NCI-H146 treated with DMSO at 0.1 percent for 48 hours (cell line): ENCODE data around the gene IER3IP1.
"Not testable (repeated sequence)": the region's sequence is repeated elsewhere in the genome, so short reads cannot be mapped to it uniquely, and the experiment has no call there.

Experiments used
- DNase-seq: peaks from one replicate; lab custom pipeline; 2025; ENCODE audit not compliant: unreplicated experiment; lab: John Stamatoyannopoulos, UW

IER3IP1 gene, protein sequence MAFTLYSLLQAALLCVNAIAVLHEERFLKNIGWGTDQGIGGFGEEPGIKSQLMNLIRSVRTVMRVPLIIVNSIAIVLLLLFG

DNA sequence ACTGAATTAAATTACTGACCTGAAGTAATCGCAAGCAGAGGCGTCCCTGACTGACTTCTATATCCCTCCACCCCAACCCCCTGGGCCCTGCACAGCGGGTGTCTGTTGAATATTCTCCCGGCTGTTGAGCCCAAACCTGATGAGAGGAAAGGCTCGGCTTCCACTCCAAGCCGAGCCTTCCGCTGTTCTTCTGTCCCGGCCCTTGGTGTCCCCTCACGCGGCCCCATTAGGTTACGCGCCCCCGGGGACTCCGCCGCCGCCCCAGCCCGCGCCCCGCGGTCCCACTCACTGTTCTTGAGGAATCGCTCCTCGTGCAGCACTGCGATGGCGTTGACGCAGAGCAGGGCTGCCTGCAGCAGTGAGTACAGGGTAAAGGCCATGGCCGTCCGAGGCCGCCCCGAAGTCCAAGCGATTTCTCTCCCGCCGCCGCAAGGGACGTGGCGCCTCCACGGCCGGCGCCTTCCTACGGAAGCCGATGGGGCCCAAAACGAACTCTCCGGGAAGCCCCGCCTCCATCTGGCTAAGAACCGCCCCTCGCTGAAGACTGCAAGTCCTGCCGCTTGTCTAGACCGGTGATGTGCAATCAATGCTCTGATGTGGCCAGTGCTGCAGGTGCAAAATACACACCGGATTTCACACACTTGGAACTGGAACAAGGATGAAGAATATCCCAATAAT lies at the start of gene IER3IP1:
TSS of gene IER3IP1 (minus strand) at position 467 of the 678 bp plus-strand sequence. CDS start at position 380, 87 bp downstream.
- DNase-seq = peak; percentile 97

DNA sequence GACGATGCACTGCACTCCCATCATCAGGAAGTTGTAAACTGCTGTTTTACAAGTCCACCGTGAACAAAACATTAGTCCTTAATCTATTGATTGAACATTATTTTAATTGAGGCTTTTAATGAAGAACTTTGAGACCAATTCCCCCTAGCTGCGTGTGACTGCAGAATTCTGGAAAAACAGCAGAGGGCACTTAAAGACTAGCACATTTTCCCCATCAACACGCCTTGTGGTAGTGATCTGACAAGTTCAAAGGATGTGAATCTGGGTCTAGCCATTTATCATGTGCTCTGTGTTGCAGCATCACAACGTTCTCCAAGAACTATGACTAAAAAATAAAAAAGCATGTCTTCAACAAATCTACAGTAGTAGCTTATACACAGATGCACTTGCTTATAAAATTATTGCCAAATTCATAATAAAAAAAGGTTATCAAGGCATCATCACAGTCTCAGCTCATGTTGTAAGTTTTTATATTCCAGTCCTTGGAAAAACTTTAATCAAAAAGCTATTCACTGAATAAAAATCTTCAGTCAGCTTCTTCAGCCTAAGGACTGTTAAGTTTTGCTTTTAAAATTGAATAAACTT lies 39.5 kb upstream of the IER3IP1 start:
- peak; percentile 52 for DNase-seq

DNA sequence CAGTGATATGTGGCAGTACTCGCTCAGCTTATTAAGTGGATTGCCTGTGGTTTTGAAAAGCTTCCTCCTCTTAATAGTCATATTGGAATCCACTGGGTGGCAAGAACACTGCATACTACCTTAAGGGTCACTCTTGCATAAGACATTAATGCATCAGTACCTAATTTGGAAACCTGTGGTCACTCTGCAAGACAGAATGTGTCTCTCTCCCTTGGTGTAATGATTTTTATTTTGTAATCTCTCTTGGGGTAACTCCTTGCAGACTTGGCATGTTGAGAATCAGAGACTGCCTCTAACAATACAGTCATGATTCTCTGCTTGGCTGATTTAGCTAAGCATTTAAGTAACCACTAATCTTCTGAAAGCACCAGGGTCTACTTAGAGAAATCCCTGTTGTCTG lies 33.0 kb upstream of the IER3IP1 start:
- no peak for DNase-seq

DNA sequence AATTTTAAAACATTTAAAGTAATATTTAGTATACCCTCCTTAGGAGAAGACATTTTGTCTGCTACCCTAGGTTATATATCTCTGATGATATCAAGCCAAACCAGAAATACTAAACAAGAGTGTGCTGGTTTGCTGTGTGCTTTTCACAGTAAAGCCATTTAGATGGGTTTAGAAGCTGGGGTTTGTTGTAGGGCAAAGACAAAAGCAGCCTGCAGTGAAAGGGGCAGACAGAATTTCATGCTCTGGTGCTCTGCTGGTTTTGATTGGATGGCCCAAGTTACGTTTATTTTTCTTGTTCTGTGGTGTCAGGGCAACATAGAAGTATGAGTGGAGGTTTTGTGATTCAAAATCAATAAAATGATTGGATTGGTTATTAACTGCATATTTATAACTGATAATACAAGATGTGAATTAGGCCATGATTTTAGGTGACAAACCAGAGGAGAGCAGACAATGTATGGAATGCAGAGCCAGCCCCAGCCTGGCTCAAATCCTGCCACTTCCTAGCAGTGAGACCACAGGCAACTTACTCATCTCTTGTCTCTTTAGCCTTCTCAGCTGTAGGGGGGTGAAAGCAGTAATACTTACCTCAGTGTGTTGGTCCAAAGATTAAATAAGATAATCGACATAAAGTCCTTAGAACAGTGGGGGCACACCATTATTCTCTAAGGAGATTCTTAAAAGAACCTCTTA lies 30.9 kb upstream of the IER3IP1 start:
- DNase-seq = no peak

DNA sequence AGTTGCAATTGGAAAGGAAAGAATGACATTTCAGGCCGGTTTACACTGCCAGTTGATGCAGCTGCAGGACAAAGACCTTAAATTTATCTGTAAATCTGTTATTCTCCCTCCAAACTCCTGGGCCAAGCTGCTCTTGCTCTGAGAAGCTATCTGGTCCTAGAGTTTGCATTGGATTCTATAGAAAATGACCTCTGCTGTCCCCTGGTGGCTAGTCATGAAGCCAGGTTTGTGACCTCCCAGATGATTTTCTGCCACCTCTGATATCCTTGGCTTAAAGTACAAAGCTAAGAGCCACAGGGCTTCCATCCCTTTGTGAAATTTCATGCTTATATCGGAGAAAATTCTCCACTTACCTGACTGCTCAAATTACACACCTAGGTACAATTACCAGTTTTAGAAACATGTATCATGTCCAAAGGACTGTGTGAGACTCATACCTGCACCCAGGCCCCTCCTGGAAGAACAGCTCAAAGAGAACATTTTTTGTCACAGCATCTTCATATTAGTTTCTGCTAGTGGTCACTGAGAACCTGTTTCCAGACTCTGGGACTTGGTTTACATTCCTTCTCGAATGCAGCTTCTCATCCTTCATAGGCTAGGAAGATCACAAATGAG lies 28.9 kb upstream of the IER3IP1 start:
- peak; percentile 56 for DNase-seq

DNA sequence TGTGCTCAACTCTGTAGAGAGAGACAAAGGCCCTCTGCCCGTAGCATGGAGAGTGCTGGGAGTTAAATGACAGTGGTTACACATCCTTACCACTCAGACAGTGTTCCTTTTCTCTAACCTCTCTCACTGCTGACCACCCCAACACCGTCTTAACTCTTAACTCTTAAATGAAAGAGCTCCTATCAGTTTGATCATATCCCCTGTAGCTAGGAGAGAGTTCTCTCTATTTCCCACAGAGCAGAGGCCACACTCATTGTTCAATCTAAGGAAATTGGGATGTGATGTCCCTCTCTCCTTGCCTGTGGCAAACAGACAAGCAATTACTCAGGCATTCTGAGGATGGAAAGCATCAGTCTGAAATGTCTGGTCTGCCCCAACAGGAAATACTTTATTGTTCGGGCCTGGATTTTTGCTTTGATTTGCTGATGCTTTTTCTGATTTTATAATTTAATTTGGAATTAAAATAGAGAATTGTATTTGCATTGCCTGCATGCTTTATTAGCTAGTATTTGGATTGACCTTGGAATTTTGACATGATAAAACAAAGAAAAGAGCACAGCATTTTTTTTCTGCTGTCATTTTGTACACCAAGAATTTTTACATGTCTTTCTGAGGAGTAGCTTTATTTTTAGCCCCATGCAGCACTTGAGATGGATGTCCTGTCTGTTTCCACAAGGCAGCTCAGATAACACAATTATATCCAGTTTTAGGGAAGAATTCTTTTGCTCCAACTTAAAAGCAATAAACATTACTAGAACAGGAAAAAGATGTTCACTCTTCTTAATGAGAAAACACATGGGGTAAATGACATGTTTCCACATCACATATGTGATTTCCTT lies 27.7 kb upstream of the IER3IP1 start:
- DNase-seq = no peak

DNA sequence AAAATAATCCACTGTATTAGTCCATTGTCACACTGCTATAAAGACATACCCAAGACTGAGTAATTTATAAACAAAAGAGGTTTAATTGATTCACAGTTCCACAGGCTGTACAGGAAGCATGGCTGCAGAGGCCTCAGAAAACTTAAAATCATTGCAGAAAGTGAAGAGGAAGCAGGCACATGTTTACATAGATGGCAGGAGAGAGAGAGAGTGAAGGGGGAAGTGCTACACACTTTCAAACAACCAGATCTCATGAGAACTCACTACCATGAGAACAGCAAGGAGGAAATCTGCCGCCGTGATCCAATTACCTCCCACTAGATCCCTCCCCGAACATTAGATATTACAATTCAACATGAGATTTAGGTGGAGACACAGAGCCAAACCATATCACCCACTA lies 19.8 kb upstream of the IER3IP1 start:
- not testable (repeated sequence) for DNase-seq

DNA sequence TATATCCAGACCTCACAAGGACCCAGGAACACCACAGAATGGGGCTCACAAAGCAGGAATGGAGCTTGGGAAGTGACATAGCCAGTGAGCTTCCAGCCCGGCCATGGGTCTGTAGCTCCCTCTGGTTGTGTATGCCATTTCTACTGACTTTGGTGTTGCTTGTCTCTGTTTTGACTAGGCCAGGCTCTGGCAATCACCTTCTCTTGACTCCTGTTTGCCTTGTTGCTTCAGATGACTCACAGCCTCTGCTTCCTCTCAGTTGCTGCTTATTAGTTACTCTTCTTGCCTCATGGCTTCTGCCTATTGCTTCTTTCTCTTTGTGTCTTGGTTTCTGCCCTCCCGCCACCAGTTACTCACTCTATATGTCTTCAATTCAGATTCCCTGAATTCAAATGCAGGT lies 15.8 kb upstream of the IER3IP1 start:
- DNase-seq = no peak

DNA sequence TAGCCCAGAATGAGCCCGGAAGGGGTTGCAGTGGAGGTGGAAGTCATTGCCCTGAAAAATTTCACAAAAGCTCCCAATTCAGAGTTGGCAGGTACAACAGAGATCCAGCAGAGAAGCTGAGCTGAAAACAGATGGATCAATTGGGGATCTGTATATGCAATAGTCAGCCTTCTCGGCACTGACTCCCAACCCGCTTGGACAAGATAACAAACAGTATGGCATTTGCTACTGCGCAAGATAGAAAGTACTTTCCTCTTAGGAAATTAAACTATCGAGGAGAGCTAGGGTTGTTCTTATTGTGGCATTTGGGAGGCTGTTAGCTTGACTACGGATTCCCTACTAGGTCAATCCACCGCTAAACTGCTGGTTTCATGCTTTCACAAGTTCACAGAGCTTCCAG lies 11.6 kb upstream of the IER3IP1 start:
- no peak for DNase-seq

DNA sequence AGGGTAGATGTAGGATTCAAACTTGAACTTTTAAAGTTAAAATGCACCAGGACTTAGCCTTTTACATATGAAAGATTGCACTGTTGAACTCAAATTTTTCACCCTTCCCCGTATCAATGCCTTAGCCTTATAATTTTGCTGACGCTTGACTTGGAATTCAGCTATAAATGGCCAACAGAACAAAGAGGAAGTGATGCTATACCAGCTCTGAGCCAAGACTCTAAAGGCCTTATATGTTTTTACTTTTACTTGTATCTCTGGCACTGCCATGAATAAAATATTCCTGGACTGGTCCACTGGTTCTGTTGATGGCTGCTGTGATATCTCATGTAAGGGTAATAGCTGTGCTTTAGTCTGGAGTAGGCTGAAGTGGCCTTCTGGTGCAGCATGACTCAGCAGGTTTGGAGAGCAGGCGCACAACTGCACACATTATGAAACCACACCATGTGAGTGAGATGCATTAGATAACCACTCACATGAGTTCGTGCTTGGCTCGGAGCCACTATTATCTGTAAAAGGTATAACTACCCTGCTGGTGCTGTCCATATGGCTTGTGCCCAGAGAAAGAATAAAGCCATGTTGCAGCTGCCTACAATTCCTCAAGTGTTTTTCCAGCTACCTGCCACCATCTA lies 8.4 kb upstream of the IER3IP1 start:
- no peak for DNase-seq

DNA sequence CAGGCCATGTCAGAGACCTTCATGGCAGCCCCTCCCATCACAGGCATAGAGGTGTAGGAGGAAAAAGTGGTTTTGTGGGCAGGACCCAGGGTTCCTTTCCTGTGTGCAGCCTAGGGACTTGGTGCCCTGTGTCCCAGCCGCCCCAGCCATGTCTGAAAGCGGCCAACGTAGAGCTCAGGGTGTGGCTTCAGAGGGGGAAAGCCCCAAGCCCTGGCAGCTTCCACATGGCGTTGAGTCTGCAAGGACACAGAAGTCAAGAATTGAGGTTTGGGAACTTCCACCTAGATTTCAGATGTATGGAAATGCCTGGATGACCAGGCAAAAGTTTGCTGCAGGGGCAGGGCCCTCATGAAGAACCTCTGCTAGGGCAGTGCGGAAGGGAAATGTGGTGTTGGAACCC lies 6.0 kb upstream of the IER3IP1 start:
- not testable (repeated sequence) for DNase-seq

DNA sequence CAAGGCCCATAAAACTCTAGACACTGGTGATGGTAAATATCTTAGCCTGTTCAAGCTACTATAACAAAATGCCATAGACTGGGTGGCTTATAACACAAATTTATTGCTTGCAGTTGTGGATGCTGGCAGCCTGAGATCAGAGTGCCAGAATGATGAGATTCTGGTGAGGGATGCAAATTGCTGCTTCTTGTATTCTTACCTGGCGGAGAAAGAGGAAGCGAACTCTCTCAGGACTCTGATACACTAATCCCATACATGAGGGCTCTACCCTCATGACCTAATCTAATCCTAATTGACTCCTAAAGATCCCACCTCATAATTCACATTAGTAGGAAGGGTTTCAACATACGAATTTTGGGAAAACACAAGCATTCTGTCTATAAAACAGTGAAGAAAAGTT lies 4.6 kb upstream of the IER3IP1 start:
- DNase-seq = no peak

DNA sequence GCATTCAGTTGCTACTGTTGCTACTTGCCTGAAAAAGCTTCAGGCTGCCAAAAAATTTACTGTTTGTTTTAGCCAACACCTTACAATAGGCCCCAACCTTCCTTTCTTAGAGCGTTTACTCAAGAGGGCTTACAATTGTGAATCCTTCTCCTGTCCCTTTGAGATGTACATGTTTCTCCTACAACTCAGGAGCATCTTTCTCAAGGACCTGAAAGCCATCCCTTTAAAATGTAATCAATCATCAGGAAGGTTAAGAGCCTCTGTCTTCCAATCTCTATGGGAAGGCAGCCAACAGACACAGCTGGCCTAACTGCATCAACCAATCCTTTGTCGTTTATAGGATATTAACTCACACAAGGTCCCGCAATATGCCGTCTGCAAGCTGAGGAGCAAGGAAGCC lies 3.4 kb upstream of the IER3IP1 start:
- DNase-seq = no peak

DNA sequence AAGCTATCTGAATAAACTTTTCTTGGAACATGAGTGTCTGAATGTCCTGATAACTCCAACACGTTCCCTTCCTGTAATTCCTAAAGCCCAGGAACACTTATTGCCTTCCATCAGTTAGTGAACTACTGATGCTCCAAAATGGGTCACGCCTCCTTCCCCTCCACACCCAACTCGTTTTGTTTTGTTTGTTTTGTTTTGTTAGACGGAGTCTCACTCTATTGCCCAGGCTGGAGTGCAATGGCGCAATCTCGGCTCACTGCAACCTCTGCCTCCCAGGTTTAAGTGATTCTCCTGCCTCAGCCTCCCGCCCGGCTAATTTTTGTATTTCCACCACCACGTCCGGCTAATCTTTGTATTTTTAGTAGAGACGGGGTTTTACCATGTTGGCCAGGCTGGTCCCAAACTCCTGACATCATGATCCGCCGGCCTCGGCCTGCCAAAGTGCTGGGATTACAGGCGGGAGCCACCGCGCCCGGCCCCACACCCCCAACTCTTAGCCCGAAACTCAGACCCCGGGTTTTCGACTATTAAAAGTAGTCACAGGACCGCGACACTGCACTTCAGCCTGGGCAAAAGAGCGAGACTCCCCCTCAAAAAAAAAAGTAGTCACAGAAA lies 774 bp downstream of the IER3IP1 start:
- peak; percentile 13 for DNase-seq

DNA sequence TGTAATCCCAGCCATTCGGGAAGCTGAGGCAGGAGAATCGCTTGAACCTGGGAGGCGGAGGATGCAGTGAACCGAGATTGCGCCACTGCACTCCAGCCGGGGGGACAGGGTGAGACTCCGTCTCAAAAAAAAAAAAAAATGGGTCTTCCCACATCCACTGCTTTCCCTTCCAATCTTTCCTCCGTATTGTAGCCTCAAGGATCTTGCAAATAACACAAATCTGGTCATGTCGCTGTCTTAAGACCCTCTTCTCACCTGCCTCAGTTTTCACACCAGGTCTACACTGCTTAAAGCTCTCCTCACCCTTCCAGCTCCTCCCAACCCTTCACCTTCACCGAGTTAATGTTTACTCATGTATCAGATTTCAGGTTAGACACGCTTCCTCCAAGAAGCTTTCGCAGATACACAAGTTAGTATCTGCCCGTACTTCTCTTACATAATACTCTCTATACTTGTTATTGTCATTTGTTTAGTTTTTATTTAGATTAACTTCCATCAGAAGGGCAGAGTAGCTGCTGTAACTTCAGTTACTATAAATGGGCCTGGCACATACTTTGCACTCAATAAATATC lies 1.5 kb downstream of the IER3IP1 start:
- no peak for DNase-seq

DNA sequence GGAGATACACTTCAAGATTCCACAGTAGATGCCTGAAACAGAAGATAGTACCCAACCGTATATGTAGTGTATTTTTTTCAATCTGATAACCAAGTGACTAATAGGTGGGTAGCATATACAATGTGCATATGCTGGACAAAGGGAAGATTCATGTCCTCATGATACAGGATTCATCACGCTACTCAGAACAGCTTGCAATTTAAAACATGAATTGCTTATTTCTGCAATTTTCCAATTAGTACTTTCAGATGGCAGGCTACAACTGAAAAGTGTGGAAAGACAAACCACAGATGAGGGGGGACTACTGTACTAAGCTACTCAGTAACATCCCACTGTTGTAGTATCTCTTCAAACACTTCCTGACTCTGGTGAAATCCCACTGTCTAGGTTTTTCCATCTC lies 3.7 kb downstream of the IER3IP1 start:
- no peak for DNase-seq

DNA sequence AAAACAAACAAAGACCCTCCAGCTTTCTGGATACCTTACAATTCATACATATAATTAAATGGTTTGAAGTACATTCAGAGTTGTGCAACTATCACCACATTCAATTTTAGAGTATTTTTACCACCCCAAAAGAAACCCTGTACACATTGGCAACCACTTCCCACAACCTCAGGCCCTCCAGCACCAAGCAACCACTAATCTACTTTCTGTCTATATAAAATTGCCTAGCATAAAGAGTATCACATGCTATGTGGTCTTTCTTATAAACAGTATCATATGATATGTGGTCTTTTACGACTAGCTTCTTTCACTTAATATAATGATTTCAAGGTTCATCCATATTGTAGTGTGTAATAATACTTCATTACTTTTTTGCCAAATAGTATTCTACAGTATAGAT lies 7.3 kb downstream of the IER3IP1 start:
- no peak for DNase-seq

DNA sequence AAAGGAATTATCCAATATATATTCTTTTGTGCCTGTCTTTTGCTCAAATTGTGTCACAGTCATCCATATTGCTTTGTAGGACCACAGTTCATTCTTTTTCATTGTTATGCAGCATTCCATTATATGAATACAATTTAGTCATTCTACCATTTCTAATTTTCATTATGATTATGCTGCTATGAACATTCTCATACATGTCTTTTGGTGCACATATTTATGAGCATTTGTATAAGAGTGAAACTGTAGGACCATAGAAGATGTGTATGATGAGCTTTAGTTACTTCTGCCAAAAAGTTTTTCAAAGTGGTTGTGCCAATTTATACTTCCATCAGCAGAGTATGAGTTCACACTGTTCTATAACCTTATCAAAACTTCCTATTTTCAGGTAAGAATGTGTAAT lies 7.7 kb downstream of the IER3IP1 start:
- no peak for DNase-seq

DNA sequence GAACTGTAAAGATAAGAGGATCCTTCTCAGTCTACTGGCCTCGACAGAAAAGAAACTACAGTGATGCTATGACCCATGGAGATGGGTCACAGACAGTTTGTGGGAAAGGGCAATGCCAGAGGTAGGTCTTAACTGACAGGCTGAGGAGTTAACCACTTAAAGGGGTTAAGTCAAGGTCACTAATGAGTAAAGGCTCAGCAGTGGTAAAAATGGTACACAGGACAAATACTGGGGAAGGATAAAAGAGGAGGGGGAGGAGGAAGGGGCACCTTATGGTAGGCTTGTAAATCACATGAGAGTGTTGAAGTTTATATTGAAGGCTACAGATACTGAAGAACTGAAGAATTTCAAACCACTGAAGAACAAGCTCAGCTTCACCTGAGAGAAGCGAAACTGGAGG lies 9.9 kb downstream of the IER3IP1 start:
- DNase-seq = no peak

DNA sequence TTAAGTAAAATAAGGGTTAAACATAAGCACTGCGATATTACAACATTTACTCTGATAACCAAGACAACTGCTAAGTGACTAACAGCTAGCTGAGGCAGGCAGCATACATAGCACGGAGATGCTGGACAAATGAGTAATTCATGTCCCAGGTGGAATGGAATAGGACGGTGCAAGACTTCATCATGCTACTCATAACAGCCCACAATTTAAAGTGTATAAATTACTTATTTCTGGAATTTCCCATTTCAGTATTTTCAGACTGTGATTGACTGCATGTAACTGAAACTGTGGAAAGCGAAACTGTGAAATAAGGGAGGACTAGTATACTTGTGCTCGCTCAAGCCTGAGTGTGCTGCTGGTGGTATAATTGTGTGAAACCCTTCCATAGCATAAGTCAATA lies 12.9 kb downstream of the IER3IP1 start:
- no peak for DNase-seq
